NCI-H748 (cell line): Measurements from ENCODE around the gene SMO.
"Not testable (repeated sequence)": the region's sequence is repeated elsewhere in the genome, so short reads cannot be mapped to it uniquely, and the experiment has no call there.

Experiments
- DNase-seq: peaks from one replicate; lab custom pipeline; 2025; ENCODE audit not compliant: unreplicated experiment; lab: John Stamatoyannopoulos, UW

SMO gene

GRCh38 chr7:129208667-129209066 is 20.2 kb downstream of the SMO start:
- DNase-seq, result no peak

- no peak for DNase-seq
These were observed 20.9 kb downstream of the SMO start for GRCh38 chr7:129209067-129209926.

DNA sequence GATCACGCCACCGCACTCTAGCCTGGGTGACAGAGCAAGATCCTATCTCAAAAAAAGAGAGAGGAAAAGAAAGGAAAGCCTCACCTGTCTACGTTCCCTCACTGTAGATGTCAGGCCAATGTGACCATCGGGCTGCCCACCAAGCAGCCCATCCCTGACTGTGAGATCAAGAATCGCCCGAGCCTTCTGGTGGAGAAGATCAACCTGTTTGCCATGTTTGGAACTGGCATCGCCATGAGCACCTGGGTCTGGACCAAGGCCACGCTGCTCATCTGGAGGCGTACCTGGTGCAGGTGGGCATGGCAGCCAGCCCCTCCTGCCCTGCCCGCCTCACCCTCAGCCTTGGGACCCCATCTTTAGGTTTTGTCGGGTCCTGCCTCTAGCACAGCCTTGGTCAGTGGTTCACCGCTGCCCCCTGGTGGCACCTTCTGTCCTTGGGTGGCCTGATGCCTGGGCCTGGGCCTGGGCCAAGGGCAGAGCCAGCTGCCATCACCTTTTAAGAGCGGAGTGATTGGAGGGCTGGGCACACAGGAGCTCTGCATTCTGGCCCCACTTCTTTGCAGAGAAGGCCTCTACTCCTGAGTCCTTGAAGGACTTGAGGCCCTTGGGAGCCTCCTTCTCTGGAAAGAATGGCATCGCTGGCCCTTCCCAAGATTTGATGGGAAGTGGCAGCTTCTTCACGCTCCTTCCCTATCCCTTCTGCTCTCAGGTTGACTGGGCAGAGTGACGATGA is 22.0 kb downstream of the SMO start:
- peak; percentile 56 for DNase-seq

DNA sequence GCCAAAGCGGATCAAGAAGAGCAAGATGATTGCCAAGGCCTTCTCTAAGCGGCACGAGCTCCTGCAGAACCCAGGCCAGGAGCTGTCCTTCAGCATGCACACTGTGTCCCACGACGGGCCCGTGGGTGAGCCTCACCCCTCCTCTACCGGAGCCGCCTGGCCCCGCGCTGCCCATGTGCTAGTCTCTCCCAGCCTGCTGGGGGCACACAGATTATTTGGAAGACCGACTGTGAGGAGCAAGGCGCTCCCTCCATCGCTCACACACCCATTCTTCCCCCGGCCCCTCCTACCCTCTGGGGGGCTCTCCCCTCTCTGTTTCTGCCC is 22.5 kb downstream of the SMO start:
- no peak for DNase-seq

GRCh38 chr7:129212126-129212525 is 23.7 kb downstream of the SMO start:
- DNase-seq, result no peak

DNA sequence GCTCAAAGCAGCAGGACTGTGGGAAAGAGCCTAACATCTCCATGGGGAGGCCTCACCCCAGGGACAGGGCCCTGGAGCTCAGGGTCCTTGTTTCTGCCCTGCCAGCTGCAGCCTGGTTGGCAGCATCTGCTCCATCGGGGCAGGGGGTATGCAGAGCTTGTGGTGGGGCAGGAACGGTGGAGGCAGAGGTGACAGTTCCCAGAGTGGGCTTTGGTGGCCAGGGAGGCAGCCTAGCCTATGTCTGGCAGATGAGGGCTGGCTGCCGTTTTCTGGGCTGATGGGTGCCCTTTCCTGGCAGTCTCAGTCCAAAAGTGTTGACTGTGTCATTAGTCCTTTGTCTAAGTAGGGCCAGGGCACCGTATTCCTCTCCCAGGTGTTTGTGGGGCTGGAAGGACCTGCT is 24.2 kb downstream of the SMO start:
- no peak for DNase-seq

GRCh38 chr7:129213828-129214227 is 25.4 kb downstream of the SMO start:
- DNase-seq, result peak; percentile 68

GRCh38 chr7:129215691-129216090 is 27.3 kb downstream of the SMO start:
- DNase-seq, result not testable (repeated sequence)

DNA sequence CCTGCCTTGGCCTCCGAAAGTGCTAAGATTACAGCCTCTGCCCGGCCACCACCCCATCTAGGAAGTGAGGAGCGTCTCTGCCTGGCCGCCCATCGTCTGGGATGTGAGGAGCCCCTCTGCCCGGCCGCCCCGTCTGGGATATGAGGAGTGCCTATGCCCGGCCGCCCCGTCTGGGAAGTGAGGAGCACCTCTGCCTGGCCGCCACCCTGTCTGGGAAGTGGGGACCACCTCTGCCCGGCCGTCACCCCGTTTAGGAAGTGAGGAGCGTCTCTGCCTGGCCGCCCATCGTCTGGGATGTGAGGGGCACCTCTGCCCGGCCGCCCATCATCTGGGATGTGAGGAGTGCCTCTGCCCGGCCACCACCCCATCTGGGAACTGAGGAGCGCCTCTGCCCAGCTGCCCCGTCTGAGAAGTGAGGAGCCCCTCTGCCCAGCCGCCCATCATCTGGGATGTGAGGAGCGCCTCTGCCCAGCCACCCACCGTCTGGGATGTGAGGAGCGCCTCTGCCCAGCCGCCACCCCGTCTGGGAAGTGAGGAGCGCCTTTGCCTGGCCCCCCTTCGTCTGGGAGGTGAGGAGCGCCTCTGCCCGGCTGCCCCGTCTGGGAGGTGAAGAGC is 27.8 kb downstream of the SMO start:
- not testable (repeated sequence) for DNase-seq

- not testable (repeated sequence) for DNase-seq
These were observed 28.5 kb downstream of the SMO start for GRCh38 chr7:129216821-129217416.

- peak; percentile 78 for DNase-seq
These were observed 30.2 kb downstream of the SMO start for GRCh38 chr7:129218514-129219062.

DNA sequence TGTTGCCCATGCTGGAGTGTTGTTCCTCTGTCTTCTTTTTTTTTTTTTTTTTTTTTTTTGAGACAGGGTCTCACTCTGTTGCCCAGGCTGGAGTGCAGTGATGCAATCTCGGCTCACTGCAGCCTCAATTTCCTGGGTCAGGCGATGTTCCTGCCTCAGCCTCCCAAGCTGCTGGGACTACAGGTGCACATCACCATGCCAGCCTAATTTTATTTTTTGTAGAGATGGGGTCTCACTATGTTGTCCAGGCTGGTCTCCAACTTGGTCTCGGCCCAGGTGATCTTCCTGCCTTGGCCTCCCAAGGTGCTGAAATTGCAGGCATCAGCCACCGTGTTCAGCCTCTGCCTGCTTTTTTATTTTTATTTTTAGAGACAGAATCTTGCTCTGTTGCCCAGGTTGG is 30.7 kb downstream of the SMO start:
- DNase-seq, result not testable (repeated sequence)

DNA sequence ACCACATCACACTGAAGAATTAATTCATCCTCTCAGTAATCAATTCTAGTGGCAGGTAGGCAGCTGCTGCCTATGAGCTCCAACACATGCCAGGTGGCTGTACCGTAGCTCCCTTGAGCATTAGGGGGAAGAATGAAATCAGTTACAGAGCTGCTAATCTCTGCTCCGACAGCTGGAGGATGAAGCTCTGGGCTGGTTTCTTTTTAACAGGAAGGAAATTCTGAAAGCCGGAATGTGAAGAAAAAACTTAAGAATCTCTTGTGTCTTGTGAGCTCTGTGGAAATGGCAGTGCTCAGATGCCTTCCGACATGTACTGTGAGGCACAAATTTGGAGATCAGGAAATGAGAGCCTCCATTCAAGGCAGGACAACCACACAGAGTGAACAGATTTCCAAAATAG is 33.6 kb downstream of the SMO start:
- no peak for DNase-seq

DNA sequence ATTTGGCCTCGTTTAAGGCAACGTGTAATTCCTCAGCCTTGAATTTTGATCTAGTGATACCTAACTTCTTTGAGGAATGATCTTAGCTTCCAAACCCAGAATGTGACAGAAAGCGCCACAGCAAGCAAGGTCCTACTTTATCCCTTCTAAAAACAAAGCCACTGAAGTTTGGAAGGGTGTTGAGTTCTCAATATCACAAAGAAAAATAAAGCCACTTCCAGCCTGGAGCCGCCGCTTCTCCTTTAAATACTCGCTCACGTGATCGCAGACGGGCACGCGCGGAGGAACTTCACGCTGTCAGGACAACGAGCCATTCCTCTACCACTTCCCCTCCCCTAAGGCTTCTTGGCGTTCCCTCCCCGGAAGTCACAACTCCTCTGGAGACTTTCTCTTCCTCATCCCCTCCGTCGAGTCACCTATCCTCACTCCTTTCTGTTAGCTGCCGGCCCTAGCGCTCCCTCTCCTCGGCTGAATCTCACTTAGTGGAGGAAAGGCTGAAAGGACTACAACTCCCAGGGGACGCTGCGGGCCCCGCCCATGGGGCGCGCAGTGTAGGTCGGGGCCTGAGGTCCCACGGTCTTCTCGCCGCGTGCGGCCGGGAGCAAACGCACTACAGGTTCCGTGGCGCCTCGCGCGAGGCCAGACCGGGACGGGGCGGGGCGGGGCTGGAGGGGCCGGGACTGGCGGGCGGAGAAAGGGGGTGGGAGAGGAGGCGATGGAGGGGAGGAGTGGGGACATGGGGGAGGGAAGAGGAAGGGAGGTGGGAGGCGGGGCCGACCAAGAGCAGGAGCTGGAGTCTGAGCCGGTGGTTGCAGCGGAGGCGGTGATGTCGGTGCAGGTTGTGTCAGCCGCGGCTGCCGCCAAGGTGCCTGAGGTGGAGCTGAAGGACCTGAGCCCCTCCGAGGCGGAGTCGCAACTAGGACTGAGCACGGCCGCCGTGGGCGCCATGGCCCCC is 36.1 kb downstream of the SMO start, which contains the start of gene AHCYL2:
AHCYL2 (plus strand) TSS at position 780 of the 955 bp plus-strand sequence.
- DNase-seq, result peak; percentile 98

- peak; percentile 71 for DNase-seq
These were observed 36.9 kb downstream of the SMO start for GRCh38 chr7:129225206-129225930.

DNA sequence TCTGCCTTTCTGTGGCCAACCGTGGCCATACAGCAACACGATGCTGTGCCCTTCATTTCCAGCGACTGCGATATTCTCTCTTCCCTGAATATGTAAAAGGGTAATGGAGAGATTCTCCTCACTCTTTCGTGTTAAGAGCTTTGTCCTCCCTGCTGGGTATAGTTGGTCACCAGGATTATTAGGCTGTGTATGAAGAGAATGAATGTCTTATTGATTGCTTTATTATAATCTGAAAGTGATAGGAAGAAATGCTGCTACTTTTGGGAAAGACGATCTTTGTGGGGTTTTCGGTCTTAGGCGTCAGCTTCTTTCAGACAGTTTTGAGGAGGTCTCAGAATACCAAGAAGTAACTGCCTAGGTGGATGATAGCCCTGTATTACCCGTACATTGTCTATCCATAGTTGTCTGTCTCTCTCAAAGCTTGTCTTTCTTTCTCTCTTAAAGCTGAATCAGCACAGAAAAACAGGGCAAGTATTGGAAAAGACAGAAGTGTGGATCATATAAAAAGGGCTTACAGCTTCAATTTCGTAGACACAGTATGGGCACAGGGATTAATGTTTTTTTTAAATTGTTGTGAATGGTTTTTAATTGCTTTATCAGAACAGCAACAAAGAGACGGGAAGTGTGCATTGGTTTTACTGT is 37.6 kb downstream of the SMO start:
- peak; percentile 60 for DNase-seq

DNA sequence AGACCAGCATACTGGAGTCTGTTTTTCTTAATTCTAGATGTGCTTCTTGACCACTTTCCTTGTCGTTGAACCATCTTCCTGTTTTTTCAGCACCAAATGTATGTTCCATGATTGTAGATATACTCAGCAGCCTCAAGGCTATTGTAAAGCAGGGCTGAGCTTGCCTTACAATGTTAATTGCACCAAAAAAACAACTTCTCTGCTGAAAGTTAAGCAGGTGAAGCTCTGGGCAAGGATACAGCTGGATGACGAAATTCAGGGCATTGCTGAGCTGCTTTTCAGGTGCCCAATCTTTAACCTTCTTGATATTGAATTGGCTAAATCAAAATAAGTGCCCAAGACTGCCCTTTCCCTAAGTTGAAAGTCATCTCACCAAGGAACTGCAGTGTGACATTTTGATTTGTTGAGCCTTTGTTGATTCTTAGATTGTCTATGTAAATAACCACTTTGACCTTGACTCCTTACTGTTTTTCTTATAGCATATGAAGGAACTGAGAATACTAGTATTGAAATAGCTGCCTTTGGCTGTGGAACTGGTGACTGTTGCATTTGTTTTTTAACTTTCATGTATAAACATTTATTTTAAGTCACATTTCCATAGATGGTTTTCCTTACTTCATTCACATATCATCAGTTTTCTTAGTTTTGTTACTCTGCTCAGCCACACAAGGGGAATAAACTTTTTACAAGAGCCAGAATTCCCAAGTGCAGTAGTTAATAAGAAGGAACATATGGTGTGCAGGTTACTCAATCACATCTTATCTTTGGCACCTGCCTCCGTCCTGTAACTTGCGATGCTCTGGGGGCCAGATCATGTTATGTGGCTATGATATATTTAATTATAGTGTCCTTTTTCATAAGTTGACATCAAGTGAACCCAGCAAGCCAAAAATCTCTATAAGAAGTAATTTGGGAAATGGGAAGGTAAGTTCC is 39.5 kb downstream of the SMO start:
- no peak for DNase-seq

DNA sequence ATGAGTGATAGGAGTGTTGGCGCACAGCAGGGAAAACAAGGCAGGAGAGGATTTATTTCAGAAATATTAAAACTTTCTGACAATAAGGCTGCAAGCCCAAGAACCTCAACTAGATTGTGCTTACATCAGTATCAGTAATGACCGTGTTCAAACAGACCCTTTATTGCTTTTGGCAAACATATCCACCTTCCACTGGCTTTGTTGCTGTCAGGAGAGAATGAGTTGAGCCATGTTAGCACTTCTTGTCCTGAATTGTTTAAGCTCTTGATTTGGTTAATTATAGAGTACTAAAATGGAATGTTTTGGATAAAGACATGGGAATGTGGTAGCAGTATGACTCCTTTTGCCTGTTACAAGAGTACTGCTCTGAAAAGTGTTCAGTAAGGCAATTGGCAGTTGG is 40.2 kb downstream of the SMO start:
- no peak for DNase-seq
